B cell (primary cell): ENCODE data around the gene ANKRD31. TPM values are rescaled to one million over a fixed set of nuclear protein-coding genes. Genes with fewer than 3 reads are reported as not detected.

Source experiments
- ATAC-seq: fragments of 200-7000 bp; cut with Tn5 transposase; one replicate; pipeline ENCODE4 v1.10.0; 2021; ENCODE audit warnings: low read depth, mild to moderate bottlenecking, moderate number of reproducible peaks, moderate library complexity
- CTCF ChIA-PET: fragments of 350-600 bp; sonication (Branson Sonifier 250); formaldehyde crosslinking; loops from one replicate; lab custom pipeline; 2021; ENCODE audit warnings: antibody characterized with exemption, inconsistent platforms; lab: Charles Lee
- POLR2A ChIA-PET: fragments of 350-600 bp; sonication (Branson Sonifier 250); formaldehyde crosslinking; loops from one replicate; lab custom pipeline; 2021; ENCODE audit warnings: antibody characterized with exemption; lab: Charles Lee
- DNase-seq: peaks from one replicate; pipeline ENCODE4 v3.0.0; 2013
- H2AFZ ChIP-seq: 2 replicates; pipeline ENCODE4 v1.6.1; 2012; ENCODE audit warnings: mild to moderate bottlenecking, low read depth, low read length; ENCODE audit not compliant: insufficient read depth, poor library complexity, severe bottlenecking
- H3K27ac ChIP-seq, 2 donors: 1 replicate in 1 of 2; 2 replicates in 1 of 2; pipeline ENCODE4 v1.5.1; 2012 to 2013; ENCODE audit warnings: low read length in 2 of 2, mild to moderate bottlenecking in 2 of 2, moderate library complexity in 1 of 2
- H3K27me3 ChIP-seq, 4 experiments: fragments of 200-600 bp in 1 of 4; sonication (generic) in 1 of 4; replicated peaks in 1 of 4; 1 replicate in 2 of 4; 2 replicates in 2 of 4; pipeline versions ENCODE4 v1.6.1 to v1.7.0; 2013 to 2016; ENCODE audit warnings: low read length in 3 of 4, mild to moderate bottlenecking in 2 of 4, mixed read lengths in 1 of 4, moderate library complexity in 1 of 4; ENCODE audit not compliant: insufficient read depth in 4 of 4, control insufficient read depth in 3 of 4; ENCODE audit errors: control extremely low read depth in 1 of 4
- H3K36me3 ChIP-seq, 2 experiments: replicated peaks in 1 of 2; 1 replicate in 1 of 2; 2 replicates in 1 of 2; pipeline versions ENCODE4 v1.6.1 to v1.7.1; 2013; ENCODE audit warnings: low read length in 1 of 2; ENCODE audit not compliant: insufficient read depth in 2 of 2, control insufficient read depth in 1 of 2; ENCODE audit errors: control extremely low read depth in 1 of 2, extremely low read depth in 1 of 2
- H3K4me1 ChIP-seq, 2 donors: fragments of 200-600 bp in 1 of 2; sonication (generic) in 1 of 2; 1 replicate in 1 of 2; 2 replicates in 1 of 2; pipeline versions ENCODE4 v1.5.1 to v1.6.1; 2013 to 2017; ENCODE audit warnings: low read length in 2 of 2; ENCODE audit not compliant: control insufficient read depth in 2 of 2, insufficient read depth in 2 of 2
- H3K4me2 ChIP-seq: replicated peaks from 2 replicates; pipeline ENCODE3; 2012; ENCODE audit warnings: mild to moderate bottlenecking, low read depth, low read length; ENCODE audit not compliant: poor library complexity, severe bottlenecking
- H3K4me3 ChIP-seq, 5 experiments: fragments of 200-600 bp in 1 of 5; sonication (generic) in 1 of 5; 1 replicate in 3 of 5; 2 replicates in 2 of 5; pipeline versions ENCODE4 v1.5.1 to v1.7.0; 2011 to 2016; ENCODE audit warnings: low read length in 4 of 5, mild to moderate bottlenecking in 4 of 5, low read depth in 2 of 5, control low read depth in 1 of 5, moderate library complexity in 1 of 5; ENCODE audit not compliant: insufficient read depth in 1 of 5; ENCODE audit errors: control extremely low read depth in 1 of 5, extremely low read depth in 1 of 5
- H3K79me2 ChIP-seq: fragments of 200-600 bp; sonication (generic); one replicate; pipeline ENCODE4 v1.6.0; 2016; ENCODE audit warnings: low read length; ENCODE audit not compliant: control insufficient read depth, insufficient read depth
- H3K9ac ChIP-seq: fragments of 200-600 bp; sonication (generic); 2 replicates; pipeline ENCODE4 v1.6.1; 2017; ENCODE audit warnings: mild to moderate bottlenecking, low read length, moderate library complexity
- H3K9me3 ChIP-seq, 3 donors: one replicate each; pipeline versions ENCODE4 v1.6.1 to v1.7.1; 2013; ENCODE audit warnings: low read length in 2 of 3; ENCODE audit not compliant: control insufficient read depth in 2 of 3, insufficient read depth in 1 of 3; ENCODE audit errors: control extremely low read depth in 1 of 3
- H4K20me1 ChIP-seq: 2 replicates; pipeline ENCODE4 v1.6.0; 2012; ENCODE audit warnings: mild to moderate bottlenecking, low read length; ENCODE audit not compliant: insufficient read depth, control insufficient read depth, poor library complexity, severe bottlenecking
- H3K27ac Mint-ChIP-seq: one replicate; pipeline ENCODE4 v1.8.0; 2021; ENCODE audit warnings: mixed read lengths
- H3K27me3 Mint-ChIP-seq: one replicate; pipeline ENCODE4 v1.8.0; 2021; ENCODE audit warnings: mixed read lengths
- H3K4me1 Mint-ChIP-seq: one replicate; pipeline ENCODE4 v1.8.0; 2021; ENCODE audit warnings: mixed read lengths
- H3K4me3 Mint-ChIP-seq: one replicate; pipeline ENCODE4 v1.8.0; 2021; ENCODE audit warnings: mixed read lengths
- H3K9me3 Mint-ChIP-seq: one replicate; pipeline ENCODE4 v1.8.0; 2022; ENCODE audit warnings: mixed read lengths; ENCODE audit not compliant: insufficient read depth
- EZH2 ChIP-seq: IDR thresholded peaks from 2 replicates; pipeline ENCODE4 v1.6.1; 2012; ENCODE audit warnings: borderline replicate concordance, low read depth, mild to moderate bottlenecking, moderate library complexity, low read length; ENCODE audit not compliant: insufficient read depth, poor library complexity, severe bottlenecking
- WGBS: methylation state at CpG from one replicate; pipeline ENCODE4 v1.1.5; 2013; ENCODE audit warnings: missing lambda C conversion rate; ENCODE audit not compliant: insufficient coverage; 5-methylcytosine and 5-hydroxymethylcytosine counted together
- intact Hi-C: fragments of 100-400 bp; cut with micrococcal nuclease; formaldehyde crosslinking; loops from one replicate; pipeline ENCODE4 v1.10.0; 2022
- polyA plus RNA-seq: library from polyadenylated mRNA; depleted of rRNA; stranded (reverse); fragments of >200 nt; gene quantifications from 2 replicates; pipeline ENCODE4 v1.2.3, GENCODE V29; 2012
- total RNA-seq, 2 donors: library from RNA; stranded (reverse); fragments of 120-200 nt in 1 of 2; gene quantifications; 1 replicate in 1 of 2; 2 replicates in 1 of 2; pipeline versions ENCODE4 v1.2.3 to v1.2.4, GENCODE V29; 2013 to 2022
- TF ChIP-seq, protein P1 (sequence below): fragments of 200-600 bp; IDR thresholded peaks from one replicate; pipeline ENCODE4 v1.8.0; 2022; ENCODE audit warnings: antibody characterized with exemption, mild to moderate bottlenecking

Gene ANKRD31
- total and polyA plus RNA-seq, 2 donors (not counting 1 experiment from before 2014, with no cell fraction given): 0.06 to 0.10 TPM

DNA sequence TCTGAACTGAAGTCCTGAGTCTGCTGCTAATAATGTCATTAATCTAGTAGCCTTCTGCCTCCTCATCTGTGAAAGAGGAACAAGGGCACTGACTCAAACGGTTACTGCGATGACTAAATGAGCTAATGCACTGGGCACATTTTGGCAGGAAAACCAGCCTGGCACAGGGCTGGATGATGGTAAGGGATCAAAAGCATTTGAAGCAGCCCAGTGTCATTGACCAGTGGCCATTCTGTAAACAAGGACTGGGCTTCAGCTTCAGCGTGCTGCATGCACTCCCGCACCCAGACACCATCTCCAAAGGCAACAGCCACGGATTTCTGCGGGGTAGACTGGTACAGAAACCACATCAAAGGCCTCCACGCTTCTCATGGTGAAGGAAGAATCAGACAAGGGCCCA lies 192.3 kb downstream of the ANKRD31 start:
- DNase-seq: no peak
- no peaks in the 10 kb centered on the region for H3K4me1 ChIP-seq
- H3K79me2 ChIP-seq: no peaks in the 10 kb centered on the region
- no peak overlapping the region for H3K27ac Mint-ChIP-seq
- H3K9ac ChIP-seq: no peak overlapping the region
- whole genome bisulfite sequencing: 75% methylated on average over 6 of the region's 7 CpGs
- H3K27me3 Mint-ChIP-seq: peaks cover 31% of the 10 kb centered on the region
- peaks cover 0 to 7% (median under 1%) of the 10 kb centered on the region in 4 experiments for H3K27me3 ChIP-seq
- no peak overlapping the region for H3K4me3 ChIP-seq
- no peak overlapping the region for H3K4me3 Mint-ChIP-seq
- H3K27ac ChIP-seq: no peak overlapping the region
- POLR2A ChIA-PET: no interaction called here
- H3K4me2 ChIP-seq: no peak overlapping the region
- H3K4me1 Mint-ChIP-seq: no peaks in the 10 kb centered on the region
- ATAC-seq: no peak
- H2AFZ ChIP-seq: no peak overlapping the region
- no peaks in the 10 kb centered on the region for H4K20me1 ChIP-seq
- CTCF ChIA-PET: no interaction called here
- no peaks in the 10 kb centered on the region for H3K9me3 Mint-ChIP-seq
- intact Hi-C loops: no loop called here
- no peaks in the 10 kb centered on the region for H3K36me3 ChIP-seq
- H3K9me3 ChIP-seq: no peaks in the 10 kb centered on the region
- TF ChIP-seq EZH2: no peak
- TF ChIP-seq, protein P1, sequence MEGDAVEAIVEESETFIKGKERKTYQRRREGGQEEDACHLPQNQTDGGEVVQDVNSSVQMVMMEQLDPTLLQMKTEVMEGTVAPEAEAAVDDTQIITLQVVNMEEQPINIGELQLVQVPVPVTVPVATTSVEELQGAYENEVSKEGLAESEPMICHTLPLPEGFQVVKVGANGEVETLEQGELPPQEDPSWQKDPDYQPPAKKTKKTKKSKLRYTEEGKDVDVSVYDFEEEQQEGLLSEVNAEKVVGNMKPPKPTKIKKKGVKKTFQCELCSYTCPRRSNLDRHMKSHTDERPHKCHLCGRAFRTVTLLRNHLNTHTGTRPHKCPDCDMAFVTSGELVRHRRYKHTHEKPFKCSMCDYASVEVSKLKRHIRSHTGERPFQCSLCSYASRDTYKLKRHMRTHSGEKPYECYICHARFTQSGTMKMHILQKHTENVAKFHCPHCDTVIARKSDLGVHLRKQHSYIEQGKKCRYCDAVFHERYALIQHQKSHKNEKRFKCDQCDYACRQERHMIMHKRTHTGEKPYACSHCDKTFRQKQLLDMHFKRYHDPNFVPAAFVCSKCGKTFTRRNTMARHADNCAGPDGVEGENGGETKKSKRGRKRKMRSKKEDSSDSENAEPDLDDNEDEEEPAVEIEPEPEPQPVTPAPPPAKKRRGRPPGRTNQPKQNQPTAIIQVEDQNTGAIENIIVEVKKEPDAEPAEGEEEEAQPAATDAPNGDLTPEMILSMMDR: no peak

DNA sequence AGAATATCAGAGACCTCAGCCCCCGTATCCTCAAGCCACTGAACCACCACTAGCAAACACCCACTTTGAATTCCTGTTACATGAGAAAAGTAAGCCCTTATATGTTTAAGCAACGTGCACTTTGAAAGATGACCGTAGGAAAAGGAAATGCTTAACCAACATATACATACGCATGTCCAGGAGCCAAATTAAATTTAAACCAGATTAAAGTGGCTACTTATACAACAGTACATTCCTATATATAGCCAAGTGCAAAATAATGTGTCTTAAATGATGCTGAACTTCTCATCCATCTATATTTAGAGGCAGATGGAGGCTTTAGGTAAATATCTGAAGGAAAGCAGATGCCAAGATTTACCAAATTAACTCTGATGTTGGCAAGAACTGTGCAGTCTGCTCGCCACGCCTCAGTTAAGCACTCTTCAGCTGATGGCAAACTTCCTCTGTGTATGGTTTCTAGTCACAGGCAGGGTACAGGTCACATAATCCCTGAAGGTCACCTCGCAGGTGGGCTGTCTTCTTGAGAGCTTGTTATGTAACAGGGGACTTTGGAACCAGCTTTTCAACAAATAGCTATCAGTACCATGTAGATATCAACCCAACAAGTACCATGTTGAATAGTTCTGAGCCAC lies 192.9 kb downstream of the ANKRD31 start:
- no peak overlapping the region for H2AFZ ChIP-seq
- Mint-ChIP-seq H3K27ac (no peak overlapping the region), H3K4me1 (no peaks in the 10 kb centered on the region), H3K4me3 (no peak overlapping the region), H3K27me3 (peaks cover 26% of the 10 kb centered on the region), H3K9me3 (no peaks in the 10 kb centered on the region)
- no peak overlapping the region for H3K4me2 ChIP-seq
- peaks cover 0 to 7% (median 0%) of the 10 kb centered on the region in 4 experiments for H3K27me3 ChIP-seq
- POLR2A ChIA-PET: no interaction called here
- no peaks in the 10 kb centered on the region for H3K9me3 ChIP-seq
- CTCF ChIA-PET: no interaction called here
- ATAC-seq (no peak), DNase-seq (no peak)
- H3K4me1 ChIP-seq: no peaks in the 10 kb centered on the region
- no peaks in the 10 kb centered on the region for H3K36me3 ChIP-seq
- H3K4me3 ChIP-seq: no peak overlapping the region
- 83% methylated on average over 3 of the region's 7 CpGs for WGBS
- intact Hi-C loops: no loop called here
- H4K20me1 ChIP-seq: no peaks in the 10 kb centered on the region
- H3K9ac ChIP-seq: no peak overlapping the region
- TF ChIP-seq EZH2: no peak
- TF ChIP-seq, protein P1: no peak
- no peaks in the 10 kb centered on the region for H3K79me2 ChIP-seq
- no peak overlapping the region for H3K27ac ChIP-seq
